Stimulated activated naive B cell treated with anti-CD40 and anti-IgM and Interleukin-4, amounts not matched to agents 10 μg/mL and 1 μg/mL and 100 μg/mL, for 72 hours (primary cell): Measurements from ENCODE around the gene LRSAM1.

Source experiments
- ATAC-seq, 2 donors: fragments of 150-1000 bp; cut with Tn5 transposase; replicated peaks; 2 replicates each; pipeline ENCODE4 v1.10.0; 2021; ENCODE audit warnings: moderate library complexity in 1 of 2
- DNase-seq: peaks from one replicate; pipeline ENCODE4 v3.0.0; 2021
- H3K27ac Mint-ChIP-seq: one replicate; pipeline ENCODE4 v1.8.0; 2022; ENCODE audit warnings: mild to moderate bottlenecking, mixed read lengths
- H3K27me3 Mint-ChIP-seq, 2 donors: one replicate each; pipeline ENCODE4 v1.8.0; 2022; ENCODE audit warnings: mixed read lengths in 2 of 2
- H3K36me3 Mint-ChIP-seq, 2 donors: one replicate each; pipeline ENCODE4 v1.8.0; 2022; ENCODE audit warnings: mixed read lengths in 2 of 2, mild to moderate bottlenecking in 1 of 2
- H3K4me1 Mint-ChIP-seq, 2 donors: one replicate each; pipeline ENCODE4 v1.8.0; 2022; ENCODE audit warnings: mixed read lengths in 2 of 2, mild to moderate bottlenecking in 1 of 2
- H3K4me3 Mint-ChIP-seq, 2 donors: one replicate each; pipeline ENCODE4 v1.8.0; 2022; ENCODE audit warnings: mild to moderate bottlenecking in 2 of 2, mixed read lengths in 2 of 2, moderate library complexity in 1 of 2
- H3K9me3 Mint-ChIP-seq, 2 donors: one replicate each; pipeline ENCODE4 v1.8.0; 2022; ENCODE audit warnings: mixed read lengths in 2 of 2, mild to moderate bottlenecking in 1 of 2

Gene LRSAM1

GRCh38 chr9:127419348-127419747 is 32.0 kb upstream of the LRSAM1 start:
- DNase-seq = no peak
- Mint-ChIP-seq H3K36me3 (peaks cover 4 to 9% of the 10 kb centered on the region in 2 donors), H3K9me3 (no peaks in the 10 kb centered on the region), H3K27ac (peak overlapping the region; percentile 72), H3K4me3 (no peak overlapping the region), H3K27me3 (peaks cover 0 to 5% of the 10 kb centered on the region in 2 donors), H3K4me1 (peaks cover 17 to 23% of the 10 kb centered on the region in 2 donors)
- ATAC-seq = no peak

GRCh38 chr9:127421057-127421456 is 30.3 kb upstream of the LRSAM1 start:
- Mint-ChIP-seq H3K27ac (no peak overlapping the region), H3K27me3 (no peaks in the 10 kb centered on the region), H3K9me3 (no peaks in the 10 kb centered on the region), H3K4me3 (no peak overlapping the region), H3K4me1 (peaks cover 19 to 39% of the 10 kb centered on the region in 2 donors), H3K36me3 (peaks cover 5 to 11% of the 10 kb centered on the region in 2 donors)
- ATAC-seq (no peak), DNase-seq (no peak)

DNA sequence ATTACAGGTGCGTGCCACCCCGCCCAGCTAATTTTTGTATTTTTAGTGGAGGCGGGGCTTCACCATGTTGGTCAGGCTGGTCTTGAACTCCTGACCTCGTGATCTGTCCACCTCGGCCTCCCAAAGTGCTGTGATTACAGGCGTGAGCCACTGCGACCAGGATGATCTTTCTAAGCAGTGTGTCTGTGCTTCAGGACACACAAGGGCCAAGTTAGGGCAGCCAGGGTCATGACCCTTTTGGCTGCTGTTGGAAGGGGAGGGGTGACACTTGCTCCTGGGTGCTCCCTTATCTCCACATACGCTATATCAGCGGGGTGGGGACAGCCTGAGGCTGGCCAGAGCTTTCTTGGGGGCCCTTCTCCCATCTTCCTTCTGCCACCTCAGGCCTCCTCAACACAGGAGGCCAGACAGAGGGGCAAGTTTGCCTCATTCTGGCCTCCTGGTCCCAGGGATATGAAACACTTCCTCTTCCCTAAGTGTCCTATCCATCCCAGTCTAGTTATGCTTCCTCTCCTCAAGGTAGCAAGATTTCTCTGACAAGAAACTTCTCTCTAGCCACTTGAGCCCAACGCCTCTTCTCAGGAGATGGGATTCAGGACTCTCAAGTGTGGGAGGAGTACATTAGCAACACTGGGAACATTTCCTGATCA is 29.1 kb upstream of the LRSAM1 start:
- Mint-ChIP-seq H3K4me1 (peaks cover 26 to 51% of the 10 kb centered on the region in 2 donors), H3K9me3 (no peaks in the 10 kb centered on the region), H3K4me3 (peak overlapping the region in 1 of 2 donors; percentile 99), H3K27me3 (no peaks in the 10 kb centered on the region), H3K36me3 (peaks cover 12 to 18% of the 10 kb centered on the region in 2 donors), H3K27ac (no peak overlapping the region)
- DNase-seq (no peak), ATAC-seq (no peak)

GRCh38 chr9:127422787-127423186 is 28.5 kb upstream of the LRSAM1 start:
- peaks cover 28 to 56% of the 10 kb centered on the region in 2 donors for H3K4me1 Mint-ChIP-seq
- ATAC-seq (no peak), DNase-seq (no peak)
- H3K27ac Mint-ChIP-seq = peak overlapping the region; percentile 99
- no peaks in the 10 kb centered on the region for H3K27me3 Mint-ChIP-seq
- H3K4me3 Mint-ChIP-seq = peak overlapping the region; percentile 99 to 100
- no peaks in the 10 kb centered on the region for H3K9me3 Mint-ChIP-seq
- H3K36me3 Mint-ChIP-seq = peaks cover 12 to 20% of the 10 kb centered on the region in 2 donors

- peak overlapping the region; percentile 99 to 100 for H3K4me3 Mint-ChIP-seq
- DNase-seq = no peak
- peaks cover 18 to 27% of the 10 kb centered on the region in 2 donors for H3K36me3 Mint-ChIP-seq
- H3K27me3 Mint-ChIP-seq = no peaks in the 10 kb centered on the region
- H3K4me1 Mint-ChIP-seq = peaks cover 29 to 63% of the 10 kb centered on the region in 2 donors
- H3K27ac Mint-ChIP-seq = peak overlapping the region; percentile 99
- H3K9me3 Mint-ChIP-seq = no peaks in the 10 kb centered on the region
- ATAC-seq = no peak
Observed at GRCh38 chr9:127423476-127423933, 27.8 kb upstream of the LRSAM1 start.

DNA sequence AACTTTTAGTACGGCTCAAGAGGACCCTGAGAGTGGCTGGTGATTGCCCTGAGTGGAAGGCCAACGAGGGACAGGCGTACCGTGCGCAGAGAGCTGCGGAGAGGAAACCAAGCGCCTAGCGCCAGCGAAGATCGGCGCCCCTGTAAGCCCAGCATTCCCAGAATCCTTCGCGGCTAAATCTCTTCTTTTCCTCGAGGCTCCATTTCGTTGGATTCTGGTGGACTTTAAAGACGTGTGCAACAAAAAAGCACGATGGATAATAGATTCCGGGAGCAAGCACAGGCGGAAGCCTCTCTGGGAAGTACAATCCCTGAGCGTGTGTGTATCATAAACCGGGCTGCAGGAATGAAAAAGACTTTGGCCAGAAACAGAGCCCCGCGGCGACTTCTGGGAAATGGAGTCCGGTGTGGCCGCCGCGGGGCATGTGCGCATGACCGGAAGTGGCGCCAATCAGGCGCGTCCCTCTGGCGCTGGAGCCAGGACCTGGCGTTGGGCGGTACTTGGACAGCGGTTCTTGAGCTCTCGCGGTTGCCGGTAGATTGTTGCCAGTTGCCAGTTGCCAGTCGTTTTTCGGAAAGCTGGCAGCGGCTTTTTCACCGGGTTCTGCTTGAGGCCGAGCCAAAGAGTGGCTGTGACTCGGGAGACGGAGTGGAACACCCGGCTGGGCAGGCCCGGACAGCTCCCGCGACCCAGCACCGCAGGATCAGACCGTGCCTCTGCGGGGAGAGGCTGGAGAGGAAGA is 27.2 kb upstream of the LRSAM1 start, which contains the start of gene ZNF79:
TSS of gene ZNF79 (plus strand) at position 449 of the 742 bp plus-strand sequence. CDS start 406 bp downstream, outside the sequence.
- Mint-ChIP-seq H3K27me3 (no peaks in the 10 kb centered on the region), H3K36me3 (peaks cover 20 to 28% of the 10 kb centered on the region in 2 donors), H3K27ac (peak within 1 kb of the TSS; percentile 99), H3K9me3 (no peaks in the 10 kb centered on the region), H3K4me3 (peak within 1 kb of the TSS; percentile 99 to 100), H3K4me1 (peaks cover 27 to 69% of the 10 kb centered on the region in 2 donors)
- DNase-seq (peak; percentile 89), ATAC-seq (peak; percentile 87 to 92)

- no peaks in the 10 kb centered on the region for H3K9me3 Mint-ChIP-seq
- peak; percentile 22 to 28 for ATAC-seq
- peak overlapping the region; percentile 99 for H3K27ac Mint-ChIP-seq
Observed at GRCh38 chr9:127424676-127424999, 26.7 kb upstream of the LRSAM1 start.

GRCh38 chr9:127426756-127427155 is 24.6 kb upstream of the LRSAM1 start:
- DNase-seq = no peak
- no peaks in the 10 kb centered on the region for H3K27me3 Mint-ChIP-seq
- ATAC-seq = peak; percentile 48 to 53
- H3K27ac Mint-ChIP-seq = peak overlapping the region; percentile 94
- peaks cover 25 to 69% of the 10 kb centered on the region in 2 donors for H3K4me1 Mint-ChIP-seq
- H3K9me3 Mint-ChIP-seq = no peaks in the 10 kb centered on the region
- H3K4me3 Mint-ChIP-seq = peak overlapping the region; percentile 47 to 67
- peaks cover 37 to 46% of the 10 kb centered on the region in 2 donors for H3K36me3 Mint-ChIP-seq

More at GRCh38 chr9:127424676-127424999, 26.7 kb upstream of the LRSAM1 start:
- Mint-ChIP-seq H3K36me3 (peaks cover 21 to 30% of the 10 kb centered on the region in 2 donors), H3K4me1 (peaks cover 25 to 69% of the 10 kb centered on the region in 2 donors), H3K4me3 (peak overlapping the region; percentile 99 to 100), H3K27me3 (no peaks in the 10 kb centered on the region)
- no peak for DNase-seq

DNA sequence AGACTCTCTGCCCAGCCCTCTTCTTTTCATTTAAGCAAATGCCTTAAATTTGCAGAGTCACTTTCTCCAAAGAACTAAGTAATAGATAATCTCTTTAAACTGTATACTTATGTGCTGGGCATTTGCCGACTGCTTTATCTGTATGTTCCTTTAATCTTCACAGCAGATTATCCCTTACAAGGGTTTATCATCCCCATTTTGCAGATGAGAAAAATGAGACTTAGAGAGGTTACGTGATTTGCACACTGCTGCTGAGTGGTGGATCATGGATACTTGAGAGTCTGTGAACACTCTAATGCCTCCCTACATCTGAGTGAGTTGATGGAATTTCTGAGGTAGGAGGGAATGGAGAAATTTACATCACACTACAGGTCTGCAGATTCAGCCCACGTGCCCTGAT is 23.0 kb upstream of the LRSAM1 start:
- peaks cover 39 to 56% of the 10 kb centered on the region in 2 donors for H3K36me3 Mint-ChIP-seq
- no peak for DNase-seq
- ATAC-seq = no peak
- H3K4me1 Mint-ChIP-seq = peaks cover 20 to 56% of the 10 kb centered on the region in 2 donors
- H3K4me3 Mint-ChIP-seq = no peak overlapping the region
- H3K27ac Mint-ChIP-seq = no peak overlapping the region
- H3K9me3 Mint-ChIP-seq = no peaks in the 10 kb centered on the region
- H3K27me3 Mint-ChIP-seq = no peaks in the 10 kb centered on the region

GRCh38 chr9:127430415-127430814 is 20.9 kb upstream of the LRSAM1 start:
- Mint-ChIP-seq H3K9me3 (no peaks in the 10 kb centered on the region), H3K27me3 (no peaks in the 10 kb centered on the region), H3K4me3 (no peak overlapping the region), H3K27ac (no peak overlapping the region), H3K36me3 (peaks cover 53 to 69% of the 10 kb centered on the region in 2 donors), H3K4me1 (peaks cover 13 to 37% of the 10 kb centered on the region in 2 donors)
- ATAC-seq (no peak), DNase-seq (no peak)

DNA sequence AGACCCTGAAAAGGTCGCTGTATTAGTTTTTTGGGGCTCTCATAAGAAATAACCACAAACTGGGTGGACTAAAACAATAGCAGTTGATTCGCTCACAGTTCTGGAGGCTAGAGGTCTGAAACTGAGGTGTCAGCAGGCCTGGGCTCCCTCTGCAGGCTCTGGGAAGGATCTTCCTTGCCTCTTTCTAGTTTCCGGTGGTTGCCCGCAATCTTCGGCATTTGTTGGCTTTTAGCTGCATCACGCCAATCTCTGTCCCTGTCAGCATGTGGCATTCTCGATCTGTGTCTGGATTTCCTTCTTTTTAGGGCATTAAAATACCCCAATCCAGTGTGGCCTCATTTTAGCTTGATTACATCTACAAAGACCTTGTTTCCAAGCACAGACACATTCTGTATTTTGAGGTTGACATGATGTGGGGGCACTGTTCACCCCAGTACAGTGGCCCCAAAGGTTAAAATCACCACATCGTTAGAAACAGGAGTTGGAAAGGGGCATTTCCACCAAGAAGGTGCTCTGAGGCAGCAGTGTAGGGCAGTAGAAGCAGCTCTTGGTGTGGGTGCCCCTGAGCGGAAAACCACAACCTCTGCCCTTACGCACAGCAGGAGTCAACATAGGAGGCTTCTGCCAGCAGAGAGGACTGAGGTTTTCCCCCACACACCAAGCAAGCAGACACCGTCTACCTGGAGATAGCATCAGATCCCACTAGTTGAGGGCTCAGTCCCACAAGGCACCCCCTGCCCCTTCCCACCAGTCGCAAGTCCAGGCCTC is 13.6 kb upstream of the LRSAM1 start:
- Mint-ChIP-seq H3K27ac (peak overlapping the region; percentile 51), H3K4me3 (no peak overlapping the region), H3K36me3 (peaks cover 62 to 78% of the 10 kb centered on the region in 2 donors), H3K4me1 (peaks cover 0 to 2% of the 10 kb centered on the region in 2 donors), H3K27me3 (no peaks in the 10 kb centered on the region), H3K9me3 (no peaks in the 10 kb centered on the region)
- ATAC-seq (peak; percentile 23 to 61), DNase-seq (no peak)

GRCh38 chr9:127438394-127438793 is 12.9 kb upstream of the LRSAM1 start:
- peaks cover 66 to 78% of the 10 kb centered on the region in 2 donors for H3K36me3 Mint-ChIP-seq
- no peak overlapping the region for H3K4me3 Mint-ChIP-seq
- peak overlapping the region; percentile 51 for H3K27ac Mint-ChIP-seq
- no peaks in the 10 kb centered on the region for H3K27me3 Mint-ChIP-seq
- no peaks in the 10 kb centered on the region for H3K9me3 Mint-ChIP-seq
- ATAC-seq = no peak
- peaks cover 0 to 2% of the 10 kb centered on the region in 2 donors for H3K4me1 Mint-ChIP-seq
- no peak for DNase-seq

- peaks cover 12 to 15% of the 10 kb centered on the region in 2 donors for H3K9me3 Mint-ChIP-seq
- H3K4me1 Mint-ChIP-seq = peaks cover 18 to 30% of the 10 kb centered on the region in 2 donors
- ATAC-seq (peak; percentile 14 to 15), DNase-seq (no peak)
- peak overlapping the region; percentile 90 for H3K27ac Mint-ChIP-seq
- peaks cover 87 to 88% of the 10 kb centered on the region in 2 donors for H3K36me3 Mint-ChIP-seq
- peak overlapping the region in 1 of 2 donors; percentile 56 for H3K4me3 Mint-ChIP-seq
- no peaks in the 10 kb centered on the region for H3K27me3 Mint-ChIP-seq
Observed at GRCh38 chr9:127444283-127444920, 6.9 kb upstream of the LRSAM1 start.
